Head of caudate nucleus (tissue), 42 donors: ENCODE measurements around the gene LNPEP.
"Not testable (repeated sequence)": the region's sequence is repeated elsewhere in the genome, so short reads cannot be mapped to it uniquely, and the experiment has no call there.

Source experiments
- DNase-seq, 42 donors: peaks; one replicate each; pipeline versions ENCODE4 v3.0.0 to v3.0.0-alpha.2; 2020 to 2021; ENCODE audit warnings: mixed read lengths in 7 of 42
- intact Hi-C: fragments of 100-400 bp; cut with DNase I; formaldehyde crosslinking; loops from one replicate; pipeline ENCODE4 v1.15.0; 2022

LNPEP gene

GRCh38 chr5:96927008-96927407 is 8.9 kb upstream of the LNPEP start:
- DNase-seq, result no peak
- intact Hi-C loops, result no loop called here

GRCh38 chr5:96928931-96929708 is 6.8 kb upstream of the LNPEP start:
- DNase-seq, result no peak
- intact Hi-C loops, result no loop called here

GRCh38 chr5:96930058-96930457 is 5.8 kb upstream of the LNPEP start:
- DNase-seq, result no peak
- intact Hi-C loops, result no loop called here

GRCh38 chr5:96930589-96930988 is 5.3 kb upstream of the LNPEP start:
- DNase-seq, result no peak
- intact Hi-C loops, result no loop called here

- DNase-seq, intact Hi-C loops: not testable (repeated sequence)
Observed at GRCh38 chr5:96931037-96931436, 4.8 kb upstream of the LNPEP start.

- DNase-seq, result peak in 1 of 42 donors; percentile 12
- intact Hi-C loops, result no loop called here
Observed at GRCh38 chr5:96931605-96932004, 4.3 kb upstream of the LNPEP start.

- no peak for DNase-seq
- intact Hi-C loops, result no loop called here
Observed at GRCh38 chr5:96932026-96932425, 3.9 kb upstream of the LNPEP start.

GRCh38 chr5:96933764-96934707 is 1.8 kb upstream of the LNPEP start:
- peak in 8 of 42 donors; percentile 9 to 38 (median 17) for DNase-seq
- intact Hi-C loops, result loop anchor here (2.0 kb wide), 2 partner anchors 59 to 127 kb away; partner anchors contain the start of gene ERAP1

- intact Hi-C loops, result loop anchor here (2.0 to 5.0 kb wide), 3 partner anchors 60 to 207 kb away; partner anchors contain the start of genes ERAP1 and LIX1
- DNase-seq, result peak; percentile 85 to 97 (median 93)
Observed at GRCh38 chr5:96934708-96935558, 947 bp upstream of the LNPEP start.

GRCh38 chr5:96936431-96937320 is 796 bp downstream of the LNPEP start:
- intact Hi-C loops, result loop anchor here (5.0 kb wide), 1 partner anchor 206 kb away; the partner anchor contains the start of gene LIX1
- DNase-seq, result peak in 39 of 42 donors; percentile 21 to 68 (median 40)

GRCh38 chr5:96940586-96940985 is 4.7 kb downstream of the LNPEP start:
- DNase-seq, result no peak
- intact Hi-C loops, result loop anchor here (10.0 kb wide), 1 partner anchor 186 kb away; no protein-coding TSS in a partner anchor

GRCh38 chr5:96941140-96941539 is 5.3 kb downstream of the LNPEP start:
- no peak for DNase-seq
- intact Hi-C loops, result loop anchor here (10.0 kb wide), 1 partner anchor 186 kb away; no protein-coding TSS in a partner anchor

- DNase-seq, result no peak
- intact Hi-C loops, result loop anchor here (10.0 kb wide), 1 partner anchor 187 kb away; no protein-coding TSS in a partner anchor
Observed at GRCh38 chr5:96942078-96942477, 6.2 kb downstream of the LNPEP start.

- intact Hi-C loops, result loop anchor here (10.0 kb wide), 1 partner anchor 188 kb away; no protein-coding TSS in a partner anchor
- DNase-seq, result no peak
Observed at GRCh38 chr5:96942911-96943310, 7.0 kb downstream of the LNPEP start.

- no peak for DNase-seq
- intact Hi-C loops, result loop anchor here (10.0 kb wide), 1 partner anchor 189 kb away; no protein-coding TSS in a partner anchor
Observed at GRCh38 chr5:96943799-96944198, 7.9 kb downstream of the LNPEP start.

- intact Hi-C loops, result loop anchor here (10.0 kb wide), 1 partner anchor 191 kb away; no protein-coding TSS in a partner anchor
- no peak for DNase-seq
Observed at GRCh38 chr5:96945144-96945897, 9.4 kb downstream of the LNPEP start.

GRCh38 chr5:96946381-96946780 is 10.5 kb downstream of the LNPEP start:
- intact Hi-C loops, result loop anchor here (10.0 kb wide), 1 partner anchor 192 kb away; no protein-coding TSS in a partner anchor
- no peak for DNase-seq
